ENCODE measurements around the gene PIP5K1B. TPM values are rescaled to one million over a fixed set of nuclear protein-coding genes. Genes with fewer than 3 reads are reported as not detected.

The PIP5K1B gene
- total RNA-seq, 4 donors from 2014 or later: 1.2 to 2.6 (median 2.0) TPM

DNA sequence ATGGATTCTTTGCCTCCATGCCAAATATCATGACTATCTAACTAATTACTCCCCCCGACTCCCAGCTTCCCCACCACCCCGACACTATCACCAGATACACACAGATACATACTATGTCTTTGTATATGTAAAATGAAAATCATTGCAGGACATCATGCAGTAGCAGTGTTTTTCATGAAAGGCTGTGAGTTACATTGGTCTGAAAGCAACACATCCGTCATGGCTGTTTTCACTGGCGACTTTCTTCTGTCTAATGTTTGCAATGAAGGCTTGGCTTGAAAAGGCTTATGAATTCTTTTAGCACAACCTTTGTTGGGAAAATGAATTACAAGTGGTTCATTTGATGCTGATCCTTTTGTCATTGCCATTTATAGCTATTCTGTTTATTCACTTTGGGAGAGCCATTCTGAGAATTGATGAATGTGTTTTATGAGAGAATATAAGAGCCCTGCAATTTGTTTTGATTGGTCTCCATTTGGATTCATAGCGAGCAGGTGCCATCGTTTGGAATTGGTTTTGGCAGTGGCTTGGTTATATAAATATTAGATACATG is 103.4 kb downstream of the PIP5K1B start:
- H3K27ac ChIP-seq: no peak overlapping the region
- in situ Hi-C loops (cut with MboI; ENCODE audit: low sequenced_read_pairs in 4 of 4) (no loop called here), intact Hi-C loops (cut with DNase I; ENCODE audit: low total_unique reads) (no loop called here)
- peaks cover 10 to 15% of the 10 kb centered on the region in 2 donors for H3K4me1 ChIP-seq
- H3K36me3 ChIP-seq: no peaks in the 10 kb centered on the region
- TF ChIP-seq POLR2A (IDR thresholded peaks at IDR 0.05): no peak
- TF ChIP-seq, protein P1, sequence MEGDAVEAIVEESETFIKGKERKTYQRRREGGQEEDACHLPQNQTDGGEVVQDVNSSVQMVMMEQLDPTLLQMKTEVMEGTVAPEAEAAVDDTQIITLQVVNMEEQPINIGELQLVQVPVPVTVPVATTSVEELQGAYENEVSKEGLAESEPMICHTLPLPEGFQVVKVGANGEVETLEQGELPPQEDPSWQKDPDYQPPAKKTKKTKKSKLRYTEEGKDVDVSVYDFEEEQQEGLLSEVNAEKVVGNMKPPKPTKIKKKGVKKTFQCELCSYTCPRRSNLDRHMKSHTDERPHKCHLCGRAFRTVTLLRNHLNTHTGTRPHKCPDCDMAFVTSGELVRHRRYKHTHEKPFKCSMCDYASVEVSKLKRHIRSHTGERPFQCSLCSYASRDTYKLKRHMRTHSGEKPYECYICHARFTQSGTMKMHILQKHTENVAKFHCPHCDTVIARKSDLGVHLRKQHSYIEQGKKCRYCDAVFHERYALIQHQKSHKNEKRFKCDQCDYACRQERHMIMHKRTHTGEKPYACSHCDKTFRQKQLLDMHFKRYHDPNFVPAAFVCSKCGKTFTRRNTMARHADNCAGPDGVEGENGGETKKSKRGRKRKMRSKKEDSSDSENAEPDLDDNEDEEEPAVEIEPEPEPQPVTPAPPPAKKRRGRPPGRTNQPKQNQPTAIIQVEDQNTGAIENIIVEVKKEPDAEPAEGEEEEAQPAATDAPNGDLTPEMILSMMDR (IDR thresholded peaks at IDR 0.05 in 4 of 5, conservative IDR thresholded peaks at IDR 0.05 in 1 of 5): no peak
- ATAC-seq (no peak), DNase-seq (no peak)
- H3K27me3 ChIP-seq: no peaks in the 10 kb centered on the region
- H3K9me3 ChIP-seq: no peaks in the 10 kb centered on the region
- no peak overlapping the region for H3K4me3 ChIP-seq

DNA sequence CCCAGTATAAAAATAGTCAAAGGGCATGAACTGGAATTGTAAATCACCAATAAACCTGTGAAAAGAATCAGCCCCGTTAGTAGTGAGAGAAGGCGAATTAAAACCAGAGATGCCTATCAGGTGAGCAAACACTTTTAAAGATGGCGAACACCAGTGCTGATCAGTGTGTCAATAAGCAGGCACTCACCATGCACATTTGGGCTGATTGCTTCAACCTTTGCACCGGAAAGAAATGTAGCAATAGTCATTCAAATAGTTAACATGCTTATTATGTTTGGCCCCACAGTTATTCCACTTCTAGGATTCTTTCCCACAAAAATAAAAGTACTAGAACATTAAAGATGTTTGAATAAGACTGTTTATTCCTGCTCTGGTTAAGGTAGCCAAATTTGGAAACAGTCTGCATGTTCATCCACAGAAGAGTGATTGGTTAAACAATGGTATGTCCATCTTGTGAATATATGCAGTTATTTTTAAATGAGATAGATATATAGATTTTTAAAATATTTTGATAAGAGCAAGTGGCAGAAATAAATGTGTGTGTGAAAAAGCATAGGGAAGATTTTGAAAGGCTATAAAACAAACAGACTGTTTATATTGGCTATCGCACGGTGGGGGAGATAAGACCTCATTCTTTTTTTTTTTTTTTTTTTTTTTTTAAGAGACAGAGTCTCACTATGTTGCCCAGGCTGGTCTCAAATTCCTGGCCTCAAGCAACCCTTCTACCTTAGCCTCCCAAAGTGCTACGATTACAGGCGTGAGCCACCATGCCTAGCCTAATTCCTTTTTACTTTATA is 112.2 kb downstream of the PIP5K1B start:
- H3K27me3 ChIP-seq: no peaks in the 10 kb centered on the region
- in situ Hi-C loops (cut with MboI; ENCODE audit: low sequenced_read_pairs in 4 of 4) (no loop called here), intact Hi-C loops (cut with DNase I; ENCODE audit: low total_unique reads) (no loop called here)
- ATAC-seq (no peak), DNase-seq (no peak)
- no peaks in the 10 kb centered on the region for H3K36me3 ChIP-seq
- TF ChIP-seq POLR2A (IDR thresholded peaks at IDR 0.05): no peak
- TF ChIP-seq, protein P1 (IDR thresholded peaks at IDR 0.05 in 4 of 5, conservative IDR thresholded peaks at IDR 0.05 in 1 of 5): no peak
- H3K4me3 ChIP-seq: no peak overlapping the region
- H3K27ac ChIP-seq: no peak overlapping the region
- H3K4me1 ChIP-seq: peaks cover 1 to 2% of the 10 kb centered on the region in 2 donors
- H3K9me3 ChIP-seq: no peaks in the 10 kb centered on the region

DNA sequence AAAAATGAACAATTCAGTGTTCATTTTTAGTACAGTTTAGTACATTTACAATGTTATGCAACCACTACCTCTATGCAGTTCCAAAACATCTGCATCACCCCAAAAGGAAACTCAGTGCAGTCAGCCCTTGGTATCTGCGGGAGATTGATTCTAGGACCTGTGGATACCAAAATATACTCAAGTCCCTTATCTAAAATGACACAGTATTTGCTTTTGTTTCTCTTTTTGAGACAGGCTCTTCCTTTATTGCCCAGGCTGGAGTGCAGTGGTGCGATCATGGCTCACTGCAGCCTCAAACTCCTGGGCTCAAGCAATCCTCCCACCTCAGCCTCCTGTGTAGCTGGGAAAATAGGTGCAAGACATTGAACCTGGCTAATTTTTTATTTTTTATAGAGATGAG is 114.0 kb downstream of the PIP5K1B start:
- Histone ChIP-seq H3K4me3 (no peak overlapping the region), H3K4me1 (peaks cover 9 to 10% of the 10 kb centered on the region in 2 donors), H3K27ac (no peak overlapping the region), H3K27me3 (no peaks in the 10 kb centered on the region), H3K36me3 (no peaks in the 10 kb centered on the region), H3K9me3 (no peaks in the 10 kb centered on the region)
- in situ Hi-C loops (cut with MboI; ENCODE audit: low sequenced_read_pairs in 4 of 4): no loop called here
- TF ChIP-seq, protein P1 (IDR thresholded peaks at IDR 0.05 in 4 of 5, conservative IDR thresholded peaks at IDR 0.05 in 1 of 5): no peak
- TF ChIP-seq POLR2A (IDR thresholded peaks at IDR 0.05): no peak
- DNase-seq (no peak), ATAC-seq (no peak)
- intact Hi-C loops (cut with DNase I; ENCODE audit: low total_unique reads): no loop called here

DNA sequence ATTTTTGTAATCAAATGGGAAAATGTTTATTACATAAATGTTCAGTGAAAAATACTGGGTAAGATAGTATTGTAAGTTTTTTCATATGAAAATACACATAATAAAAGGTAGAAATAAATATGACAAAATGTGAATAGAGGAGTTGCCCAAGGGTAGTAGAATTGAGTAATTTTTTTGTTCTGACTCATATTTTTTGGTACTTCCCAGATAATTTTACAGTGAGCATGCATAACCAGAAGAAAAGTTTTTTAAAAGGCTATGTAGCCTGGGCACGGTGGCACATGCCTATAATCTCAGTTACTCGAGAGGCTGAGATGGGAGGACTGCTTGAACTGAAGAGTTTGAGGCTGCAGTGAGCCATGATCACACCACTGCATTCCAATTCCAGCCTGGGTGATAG is 116.9 kb downstream of the PIP5K1B start:
- TF ChIP-seq POLR2A (IDR thresholded peaks at IDR 0.05): no peak
- TF ChIP-seq, protein P1 (IDR thresholded peaks at IDR 0.05 in 4 of 5, conservative IDR thresholded peaks at IDR 0.05 in 1 of 5): no peak

More for the DNA sequence above, 116.9 kb downstream of the PIP5K1B start:
- peaks cover 9 to 10% of the 10 kb centered on the region in 2 donors for H3K4me1 ChIP-seq
- no peaks in the 10 kb centered on the region for H3K36me3 ChIP-seq
- ATAC-seq (no peak), DNase-seq (no peak)
- intact Hi-C loops (cut with DNase I; ENCODE audit: low total_unique reads) (no loop called here), in situ Hi-C loops (cut with MboI; ENCODE audit: low sequenced_read_pairs in 4 of 4) (no loop called here)
- no peak overlapping the region for H3K4me3 ChIP-seq
- H3K27me3 ChIP-seq: no peaks in the 10 kb centered on the region
- H3K27ac ChIP-seq: no peak overlapping the region
- H3K9me3 ChIP-seq: no peaks in the 10 kb centered on the region
